ENCODE measurements around the gene PPFIBP2.
"Not testable (repeated sequence)": the region's sequence is repeated elsewhere in the genome, so short reads cannot be mapped to it uniquely, and the experiment has no call there.

The PPFIBP2 gene

DNA sequence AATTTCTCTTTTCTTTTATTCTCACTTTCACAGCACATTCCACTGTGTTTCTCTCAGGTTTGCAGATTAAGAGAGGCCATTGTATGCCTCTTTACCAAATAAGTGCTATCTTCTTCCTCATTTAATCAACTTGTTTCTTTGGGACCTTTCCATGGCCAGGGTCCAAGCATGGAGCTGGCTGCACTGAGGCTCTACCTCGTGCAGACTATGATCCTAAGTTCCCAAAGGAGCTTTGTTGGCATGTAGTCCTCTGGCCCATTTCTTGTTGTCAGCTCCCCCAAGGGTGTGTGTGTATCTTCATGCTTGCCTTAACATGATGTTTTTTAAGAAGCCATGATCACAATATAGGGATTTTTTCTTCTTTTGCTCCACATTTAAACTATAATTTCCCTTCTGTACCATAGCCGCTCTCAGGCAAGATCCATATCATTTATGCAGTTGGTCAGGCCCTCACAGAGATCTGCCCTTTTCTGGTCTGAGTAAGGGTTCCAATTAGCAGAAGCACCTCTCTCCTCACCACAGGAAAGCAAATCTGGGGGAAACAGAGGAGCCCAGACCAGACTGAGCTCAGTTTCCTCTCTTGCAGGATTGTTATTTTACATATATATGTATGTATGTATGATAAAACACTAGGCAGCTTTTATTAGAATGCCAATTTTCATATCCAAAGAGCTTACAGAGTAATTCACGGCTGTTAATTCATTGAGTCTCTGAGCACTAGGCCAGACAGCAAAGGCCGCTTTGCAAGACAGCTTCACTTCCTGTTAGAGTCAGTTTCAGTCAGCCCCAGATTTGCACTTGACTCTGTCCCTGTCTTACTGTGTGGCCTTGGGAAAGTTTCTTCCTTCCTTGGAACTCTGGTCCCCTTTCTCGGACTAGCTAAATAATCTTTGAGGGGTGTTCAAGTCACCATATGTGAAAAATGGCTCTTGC lies 125.2 kb downstream of the PPFIBP2 start:
- no peak for DNase-seq

DNA sequence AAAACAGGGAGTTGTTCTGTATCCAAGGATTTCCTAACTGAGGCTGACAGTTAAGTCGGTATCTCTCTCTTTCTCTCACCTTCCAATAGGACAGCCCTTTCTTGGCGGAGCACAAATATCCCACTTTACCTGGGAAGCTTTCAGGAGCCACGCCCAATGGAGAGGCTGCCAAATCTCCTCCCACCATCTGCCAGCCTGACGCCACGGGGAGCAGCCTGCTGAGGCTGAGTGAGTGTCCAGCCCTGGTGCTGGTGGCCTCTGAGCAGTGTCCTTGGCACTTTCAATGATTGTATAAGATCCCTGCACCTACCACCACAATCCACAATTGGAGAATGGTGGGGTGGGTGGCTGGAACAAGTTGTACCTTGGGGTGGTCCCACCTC lies 125.8 kb downstream of the PPFIBP2 start:
- no peak for DNase-seq

DNA sequence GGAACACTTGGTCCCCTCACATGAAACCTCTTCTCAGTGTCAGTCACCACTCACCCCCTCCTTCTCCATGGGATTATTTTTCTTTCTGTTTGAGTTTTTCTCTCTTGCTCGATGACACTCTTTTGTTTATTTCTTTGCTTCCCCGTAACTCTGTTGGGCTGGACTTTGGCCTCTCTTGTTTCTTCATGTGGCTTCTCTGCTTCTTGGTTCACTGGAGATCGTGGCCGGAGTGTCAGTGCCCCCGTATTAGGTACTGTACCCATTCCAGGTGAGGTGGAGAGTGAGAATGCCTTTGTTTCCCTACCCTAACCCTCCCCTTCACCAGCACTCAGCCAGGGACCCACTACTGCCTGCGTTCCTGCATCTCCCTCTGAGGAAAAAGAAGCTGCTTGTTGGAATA lies 127.0 kb downstream of the PPFIBP2 start:
- DNase-seq: no peak

DNA sequence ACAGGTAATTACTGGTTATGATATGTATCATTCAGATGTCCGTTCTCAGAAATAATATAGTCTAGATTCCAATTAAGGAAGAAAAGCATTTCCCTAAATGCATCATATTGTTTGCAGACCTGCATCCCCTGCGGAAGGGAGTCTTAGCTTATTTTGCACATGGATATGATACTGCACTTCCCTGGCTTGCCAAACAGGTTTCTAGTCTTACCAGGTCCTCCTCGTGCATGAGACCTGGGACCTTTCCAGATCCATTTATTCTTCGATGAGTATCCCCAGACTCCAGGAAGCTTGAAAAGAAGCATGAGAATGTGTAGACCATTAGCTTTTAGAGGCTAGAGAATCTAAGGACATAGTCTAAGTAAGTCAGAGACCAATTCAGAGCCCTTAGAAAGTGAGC lies 128.9 kb downstream of the PPFIBP2 start:
- no peak for DNase-seq

DNA sequence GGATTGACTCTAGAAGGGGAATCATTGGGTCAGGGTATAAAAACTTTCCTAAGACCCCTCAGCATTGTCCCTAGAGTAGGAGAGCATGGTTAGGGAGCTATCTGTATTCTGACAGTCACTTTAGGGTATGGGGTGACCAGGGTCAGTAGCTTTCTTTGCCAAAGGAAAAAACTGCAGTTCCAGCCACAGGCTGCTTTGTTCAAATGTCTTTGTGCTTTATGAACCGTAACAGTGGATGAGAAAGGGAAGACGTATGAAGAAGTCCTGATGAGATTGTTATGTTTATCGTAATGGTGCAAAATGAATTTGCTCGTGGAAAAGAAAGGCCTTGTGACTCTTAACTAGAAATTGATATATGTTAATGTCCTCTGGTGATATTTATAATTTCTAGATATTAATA lies 129.5 kb downstream of the PPFIBP2 start:
- no peak for DNase-seq

DNA sequence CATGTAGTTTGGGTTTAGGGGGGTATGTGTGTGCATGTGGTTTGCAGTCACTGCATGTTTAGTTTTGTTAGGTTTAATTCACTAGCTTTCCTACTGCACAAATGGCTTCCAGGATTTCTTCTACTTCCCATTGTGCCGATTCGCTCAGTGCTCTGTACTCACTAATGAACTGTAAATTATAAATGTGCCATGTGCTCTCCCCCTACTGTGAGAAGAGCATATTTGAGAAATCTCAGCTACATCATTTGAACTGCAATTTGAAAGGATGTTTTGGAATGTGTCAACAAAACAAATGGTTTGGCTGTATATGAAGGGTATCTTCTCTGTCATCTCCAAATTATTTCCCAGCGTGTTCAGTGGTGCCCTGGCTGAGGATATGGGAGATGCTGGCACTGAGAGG lies 131.4 kb downstream of the PPFIBP2 start:
- DNase-seq: no peak

DNA sequence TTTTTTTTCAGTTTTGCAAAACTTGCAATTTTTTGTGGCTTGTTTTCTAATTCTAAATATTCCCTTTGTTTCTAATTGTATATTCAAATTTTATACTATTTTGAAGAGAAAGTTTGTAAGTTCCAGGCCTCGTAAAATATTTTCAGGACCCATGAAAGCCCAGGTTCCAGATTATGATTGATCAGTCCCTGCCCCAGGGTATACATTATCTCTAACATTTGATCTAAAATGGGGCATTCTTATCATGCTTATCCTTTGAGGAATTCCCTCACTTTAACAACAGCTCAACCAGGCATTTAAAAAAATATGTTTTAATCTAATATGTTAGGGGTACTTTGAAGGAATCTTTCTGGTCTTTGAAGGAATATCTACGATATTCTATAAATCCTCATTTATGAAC lies 133.1 kb downstream of the PPFIBP2 start:
- DNase-seq: no peak

DNA sequence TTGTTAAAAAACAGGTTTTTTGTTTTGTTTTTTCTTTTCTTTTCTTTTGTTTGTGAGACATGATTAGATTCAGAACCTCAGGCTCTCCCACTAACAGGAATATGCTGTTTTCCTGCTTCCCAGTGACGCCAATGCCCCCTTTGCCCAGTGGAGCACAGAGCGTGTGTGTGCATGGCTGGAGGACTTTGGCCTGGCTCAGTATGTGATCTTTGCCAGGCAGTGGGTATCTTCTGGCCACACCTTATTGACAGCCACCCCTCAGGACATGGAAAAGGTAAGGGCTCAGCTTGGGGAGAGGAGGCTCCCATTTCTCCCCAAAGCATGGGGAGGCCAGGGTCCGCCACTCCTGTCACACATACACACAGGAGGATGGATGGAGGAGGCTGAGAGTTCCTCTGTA lies 134.5 kb downstream of the PPFIBP2 start:
- no peak for DNase-seq

DNA sequence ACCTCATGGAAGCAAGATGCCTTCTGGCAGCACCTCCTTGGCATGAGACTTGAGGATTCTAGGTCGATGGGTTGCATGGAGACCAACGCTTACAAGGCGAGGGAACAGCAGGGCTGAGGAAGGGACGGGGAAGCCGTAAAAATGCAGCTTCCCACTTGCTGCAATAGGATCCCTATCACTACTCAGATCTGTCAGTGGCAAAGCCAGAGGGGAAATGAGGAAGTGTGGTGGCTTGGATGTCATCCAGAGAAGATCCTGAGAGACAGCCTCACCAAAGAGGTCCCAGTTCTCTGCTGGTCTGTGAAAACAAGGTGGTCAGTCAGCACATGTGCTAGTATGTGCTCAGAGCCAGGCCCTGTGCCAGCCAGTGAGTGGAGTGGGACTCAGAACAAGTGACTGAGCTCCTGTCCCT lies 137.3 kb downstream of the PPFIBP2 start:
- DNase-seq: peak; percentile 5

DNA sequence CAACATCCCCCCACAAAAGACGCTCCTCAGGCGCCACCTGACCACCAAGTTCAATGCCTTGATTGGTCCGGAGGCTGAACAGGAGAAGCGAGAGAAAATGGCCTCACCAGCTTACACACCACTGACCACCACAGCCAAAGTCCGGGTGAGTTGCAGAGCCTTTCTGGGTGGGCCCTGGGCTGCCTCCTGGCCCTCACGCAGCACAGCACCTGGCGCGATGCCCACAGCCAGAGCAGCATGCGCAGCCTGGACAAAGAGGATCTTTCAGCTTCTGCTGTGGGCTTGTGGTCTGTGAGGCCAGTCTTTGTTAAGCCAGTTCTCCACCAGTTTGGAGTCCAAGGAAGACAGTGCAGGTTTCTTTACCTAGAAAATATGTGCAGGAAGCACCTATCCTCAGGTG lies 137.9 kb downstream of the PPFIBP2 start:
- DNase-seq: no peak

DNA sequence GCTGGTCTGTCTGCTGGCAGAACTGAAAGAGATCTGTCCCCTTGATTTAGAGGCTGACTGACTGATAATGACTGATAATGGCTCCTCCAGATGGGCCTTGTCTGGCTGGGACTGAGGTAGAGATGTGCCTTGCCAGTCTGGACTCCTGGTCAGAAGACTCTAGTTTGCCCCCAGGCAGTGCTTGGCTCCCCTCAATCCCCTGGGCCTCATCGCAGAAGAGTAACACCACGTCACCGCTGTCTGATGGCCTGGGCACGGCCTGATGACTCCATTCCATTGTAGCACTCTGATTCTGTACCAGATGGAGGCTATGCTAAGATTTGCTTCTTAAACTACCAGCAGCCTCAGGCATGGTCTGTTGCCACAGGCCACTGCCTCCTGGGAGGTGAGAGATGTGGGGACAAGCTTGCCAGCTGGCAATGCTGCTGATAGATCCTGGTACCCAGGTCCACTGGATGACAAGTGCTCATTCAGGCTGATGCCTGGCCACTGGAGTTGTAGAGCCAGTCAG lies 140.5 kb downstream of the PPFIBP2 start:
- DNase-seq: no peak

DNA sequence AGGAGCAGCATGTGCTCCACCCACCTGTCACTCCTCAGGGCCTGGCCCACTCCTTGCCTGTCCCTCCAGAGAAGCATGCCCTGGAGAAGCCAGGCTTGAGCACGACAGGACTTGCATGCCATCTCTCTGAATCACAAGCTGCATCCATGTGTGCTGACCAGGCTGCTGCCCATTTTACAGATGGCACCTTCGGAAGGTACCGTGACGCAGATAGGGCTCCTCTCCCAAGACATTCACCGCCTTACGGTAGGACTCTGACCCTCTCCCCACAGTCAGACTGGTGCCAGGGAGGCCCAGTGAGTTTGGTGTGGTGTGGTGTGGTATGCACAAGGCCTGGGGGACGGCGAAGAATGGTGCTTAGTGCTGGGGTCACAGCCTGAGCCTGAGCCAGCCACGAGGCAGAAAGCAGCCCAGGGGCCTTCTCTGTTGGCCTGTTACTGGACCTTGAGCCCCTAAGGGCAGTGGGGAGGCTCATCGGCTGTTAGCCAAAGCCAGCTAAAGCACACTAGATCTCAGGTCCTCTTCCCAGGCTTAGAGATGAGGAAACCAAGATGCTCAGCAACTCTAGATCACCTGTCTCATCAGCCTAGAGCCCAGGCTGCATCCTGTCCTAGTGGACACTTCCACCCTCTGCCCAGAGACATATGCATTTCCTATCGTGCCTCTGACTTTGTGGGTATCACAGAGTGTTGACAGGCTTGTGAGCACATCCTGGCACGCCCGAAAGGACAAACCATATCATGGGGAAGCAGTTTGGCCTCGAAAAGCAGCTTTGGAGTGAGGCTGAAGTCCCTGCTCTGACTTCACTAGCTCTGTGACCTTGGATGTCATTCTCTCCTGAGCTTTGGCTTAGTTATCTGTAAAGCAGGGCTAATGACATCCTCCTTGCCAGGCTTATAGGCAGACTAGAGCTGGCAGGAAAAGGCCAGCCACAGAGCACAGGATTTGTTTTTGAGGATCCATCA lies 141.7 kb downstream of the PPFIBP2 start:
- no peak for DNase-seq

DNA sequence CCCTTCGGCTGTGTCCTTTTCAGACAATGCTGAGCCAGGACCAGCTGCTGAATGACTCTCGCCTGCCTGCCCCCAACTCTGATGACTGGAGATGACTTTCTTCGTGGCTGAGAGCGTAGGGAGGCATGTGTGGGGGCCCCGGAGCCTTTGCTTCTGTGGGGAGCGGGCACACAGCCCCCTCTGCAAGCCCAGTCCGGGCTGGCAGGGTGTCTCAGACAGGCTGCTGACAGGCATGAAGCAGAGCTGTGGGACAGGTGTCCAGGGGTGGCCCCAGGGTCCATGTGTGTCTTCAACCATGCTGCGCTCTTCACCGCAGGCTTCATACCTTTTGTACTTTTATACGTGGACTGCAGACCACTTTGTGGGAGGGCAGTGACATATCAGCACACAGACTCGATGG lies 142.9 kb downstream of the PPFIBP2 start:
- no peak for DNase-seq

DNA sequence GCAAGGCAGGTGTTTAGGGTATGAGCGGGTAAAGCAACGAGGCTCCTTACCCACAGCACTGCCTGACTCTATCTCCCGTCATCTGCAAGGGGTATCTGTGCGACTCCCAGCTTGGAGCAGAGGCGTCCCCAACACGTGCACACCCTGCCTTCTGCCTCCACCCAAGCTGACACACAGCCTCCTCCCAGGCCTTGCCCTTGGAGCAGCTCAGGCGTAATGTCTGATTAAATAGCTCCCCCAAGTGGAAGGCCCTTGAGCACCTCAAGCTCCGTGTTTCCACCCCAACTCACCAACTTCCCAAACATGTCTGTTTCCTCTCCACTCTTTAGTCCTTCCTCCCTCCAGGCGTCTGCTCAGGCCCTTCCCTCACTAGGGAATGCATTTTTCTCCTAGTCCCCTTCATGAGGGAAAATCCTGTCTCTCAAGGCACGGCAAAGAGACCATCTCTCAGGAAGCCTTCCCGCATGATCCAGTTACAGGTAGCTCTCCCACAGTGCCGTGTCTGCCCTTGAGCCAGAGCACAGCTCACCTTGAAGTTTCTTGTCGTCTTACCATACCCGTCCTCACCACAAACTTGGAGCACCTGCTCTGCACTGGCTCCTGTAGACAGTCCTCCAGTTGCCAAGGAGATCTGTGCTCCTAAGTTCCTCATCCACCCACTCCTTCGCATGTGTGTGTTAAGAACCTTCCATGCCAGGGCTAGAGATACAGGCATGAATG lies 143.7 kb downstream of the PPFIBP2 start:
- peak; percentile 3 for DNase-seq

DNA sequence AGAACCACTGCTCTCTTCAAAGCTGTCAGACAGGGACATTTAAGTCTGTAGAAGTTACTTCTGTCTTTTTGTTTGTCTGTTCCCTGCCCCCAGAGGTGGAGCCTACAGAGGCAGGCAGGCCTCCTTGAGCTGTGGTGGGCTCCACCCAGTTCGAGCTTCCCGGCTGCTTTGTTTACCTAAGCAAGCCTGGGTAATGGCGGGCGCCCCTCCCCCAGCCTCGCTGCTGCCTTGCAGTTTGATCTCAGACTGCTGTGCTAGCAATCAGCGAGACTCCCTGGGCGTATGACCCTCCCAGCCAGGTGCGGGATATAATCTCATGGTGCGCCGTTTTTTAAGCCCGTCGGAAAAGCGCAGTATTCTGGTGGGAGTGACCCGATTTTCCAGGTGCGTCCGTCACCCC lies 149.7 kb downstream of the PPFIBP2 start:
- not testable (repeated sequence) for DNase-seq

DNA sequence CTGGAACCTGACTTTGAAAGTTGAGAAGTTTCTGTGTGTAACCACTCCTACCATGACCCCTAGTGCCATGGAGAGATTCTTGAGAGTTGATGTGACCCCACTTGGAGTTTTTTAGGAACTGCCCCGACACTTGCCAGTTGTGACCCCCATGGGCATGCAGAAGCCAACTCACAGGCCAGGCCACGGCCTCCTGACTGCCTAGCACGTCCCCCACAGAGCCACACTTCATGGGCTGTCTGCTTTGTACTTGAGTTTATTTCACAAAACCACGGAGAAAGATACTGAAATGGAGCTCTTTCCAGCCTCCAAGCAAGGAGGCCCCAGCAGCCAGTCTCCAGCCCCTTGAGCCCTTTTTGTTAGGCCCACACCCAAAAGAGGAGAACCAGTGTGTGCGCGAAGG lies 151.1 kb downstream of the PPFIBP2 start:
- no peak for DNase-seq

DNA sequence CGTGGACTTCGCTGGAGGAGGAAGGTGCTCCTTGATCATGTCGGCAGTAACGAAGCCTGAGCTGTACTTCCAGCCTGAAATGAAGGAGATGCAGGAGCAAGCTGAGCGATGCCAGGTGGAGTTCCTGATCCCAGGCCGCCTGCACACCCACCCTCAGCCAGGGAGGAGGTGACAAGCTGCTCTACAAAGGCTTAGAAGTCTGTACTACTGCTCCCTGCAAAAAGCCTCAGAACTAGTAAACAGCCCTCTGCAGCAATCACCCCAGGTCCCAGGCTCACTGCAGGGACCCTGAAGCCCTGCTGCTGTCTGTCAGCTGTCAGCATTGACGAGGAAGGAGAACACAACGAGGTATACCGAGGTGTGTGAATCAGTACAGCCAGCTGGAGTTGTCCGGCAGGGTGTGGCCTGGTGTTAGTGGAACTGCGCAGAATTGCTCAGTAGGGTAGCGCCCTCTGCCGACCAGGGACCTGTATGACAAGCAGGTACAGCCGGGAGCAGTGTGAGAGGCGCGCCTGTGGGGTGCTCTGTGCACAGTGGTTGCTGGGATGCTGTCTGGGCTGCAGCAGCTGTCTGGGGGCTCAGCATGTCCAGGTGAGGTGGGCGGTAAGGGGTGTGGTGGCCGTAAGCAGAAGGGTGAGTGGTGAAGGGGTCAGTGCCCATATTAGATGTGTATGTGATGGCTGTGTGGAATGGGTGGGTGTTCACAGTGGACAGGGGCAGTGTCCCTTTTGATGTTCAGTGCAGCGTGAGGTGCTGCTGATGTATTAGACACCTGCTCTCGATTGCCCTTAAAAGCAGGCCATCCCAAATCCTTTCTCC lies 151.9 kb downstream of the PPFIBP2 start:
- peak; percentile 71 for DNase-seq

DNA sequence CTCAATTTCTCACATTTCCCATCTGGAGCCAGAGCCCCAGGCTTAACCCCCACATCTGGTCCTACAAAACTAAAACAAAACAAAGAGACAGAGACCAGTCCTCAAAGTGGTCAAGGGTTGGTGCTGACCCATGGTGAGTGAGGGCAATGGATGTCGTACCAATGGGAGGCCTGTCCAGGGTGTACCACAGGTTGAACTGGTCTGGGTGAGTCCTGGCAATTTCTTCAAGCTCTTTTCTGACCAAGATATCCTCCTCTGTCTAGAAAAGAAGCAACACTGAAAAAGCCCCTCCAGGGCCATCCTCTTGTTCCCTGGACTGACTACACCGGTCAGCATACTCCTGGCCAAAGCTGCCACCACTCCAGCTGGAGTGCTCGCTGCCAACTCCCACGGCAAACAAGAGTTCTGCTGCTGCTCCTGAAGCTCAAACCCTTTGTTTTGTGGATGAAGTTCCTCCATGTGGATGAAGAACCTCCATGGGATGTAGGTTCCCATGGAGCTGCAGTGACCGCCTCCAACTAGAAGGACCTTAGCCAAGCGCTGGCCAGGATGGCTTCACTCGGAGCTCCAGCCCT lies 152.6 kb downstream of the PPFIBP2 start:
- no peak for DNase-seq

DNA sequence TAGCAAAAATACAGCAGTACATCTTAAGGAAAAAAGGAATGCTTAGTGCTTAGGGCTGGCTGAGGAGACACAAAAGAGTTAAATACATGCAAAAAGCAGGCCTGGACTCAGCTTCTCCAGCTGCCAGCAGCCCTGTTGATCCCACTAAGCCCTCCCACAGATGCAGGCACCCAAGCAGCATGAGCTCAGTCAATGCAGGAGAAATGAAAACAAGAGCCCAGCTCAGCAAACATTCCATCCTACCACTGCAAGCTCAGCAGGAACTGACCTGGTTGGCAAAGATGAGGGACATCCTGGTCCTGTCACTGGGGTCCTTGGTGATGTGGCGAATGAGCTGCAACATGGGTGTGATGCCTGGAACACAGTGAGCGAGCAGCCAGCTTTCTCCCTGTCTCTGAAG lies 153.7 kb downstream of the PPFIBP2 start:
- no peak for DNase-seq

DNA sequence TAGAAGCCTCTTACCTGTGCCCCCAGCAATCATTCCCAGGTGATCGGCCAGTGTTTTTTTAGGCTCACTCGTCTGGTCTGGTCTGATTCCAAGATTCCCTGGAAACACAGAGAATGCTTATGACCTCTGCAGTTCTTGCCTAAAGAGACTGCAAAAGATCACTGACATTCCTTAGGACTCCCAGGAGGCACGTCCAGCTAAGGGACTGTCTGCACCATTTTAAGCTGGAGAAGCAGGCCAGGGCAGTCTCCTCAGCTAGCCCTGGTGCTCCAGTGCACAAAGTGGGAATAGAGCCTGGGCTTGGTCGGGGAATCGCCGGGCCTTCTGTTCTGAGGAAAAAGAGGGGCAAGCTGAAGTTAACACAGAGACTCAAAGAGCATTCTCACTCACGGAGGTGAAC lies 154.7 kb downstream of the PPFIBP2 start:
- no peak for DNase-seq

DNA sequence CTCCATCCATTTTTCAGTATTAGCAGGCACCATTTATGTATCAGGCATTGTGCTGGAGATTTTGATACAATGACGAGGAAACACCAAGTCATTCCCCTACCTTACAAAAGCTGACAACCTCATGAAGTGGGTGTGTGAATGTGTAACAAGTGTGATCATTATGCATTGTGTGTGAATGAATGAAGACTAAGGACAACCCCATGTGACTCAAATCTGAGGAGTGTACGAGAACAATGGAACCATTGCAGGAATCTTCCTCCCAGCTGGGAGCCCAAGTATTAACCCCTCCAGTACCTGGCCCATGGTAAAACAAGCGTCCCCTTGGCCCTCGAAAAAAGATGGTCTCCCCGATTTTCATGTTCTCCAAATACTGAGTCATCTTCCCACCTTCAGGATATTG lies 155.1 kb downstream of the PPFIBP2 start:
- DNase-seq: no peak

DNA sequence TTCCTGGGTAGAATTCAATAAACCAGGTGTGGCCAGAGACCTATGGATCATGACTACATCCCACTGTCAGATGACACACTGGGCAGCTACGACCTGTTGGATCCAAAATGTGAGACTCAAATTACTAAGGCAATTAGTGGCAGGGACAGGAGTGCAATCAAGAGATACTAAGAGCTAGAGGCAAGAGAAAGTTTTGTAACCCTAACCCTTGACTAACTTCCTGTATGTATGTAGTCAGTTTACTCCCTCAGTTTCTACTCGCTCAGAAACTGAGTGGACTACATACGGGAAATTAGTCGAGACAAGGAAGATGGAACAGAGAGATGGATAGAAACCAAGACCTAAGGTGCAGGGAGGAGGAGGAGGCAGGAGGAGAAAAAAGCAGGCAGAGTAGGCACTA lies 156.8 kb downstream of the PPFIBP2 start:
- no peak for DNase-seq

All from RPMI8226 (cell line).